Erythroblast (primary cell): Measurements from ENCODE around the gene CAPRIN2.

Source experiments
- GATA1 ChIP-seq: IDR thresholded peaks from 2 replicates; pipeline ENCODE4 v1.6.1; 2011; ENCODE audit warnings: low read depth, mild to moderate bottlenecking, control low read depth, low read length, moderate library complexity
- POLR2A ChIP-seq: IDR thresholded peaks from 2 replicates; pipeline ENCODE4 v1.6.1; 2011; ENCODE audit warnings: mild to moderate bottlenecking, low read length

GRCh38 chr12:30796891-30797371 lies 42.2 kb upstream of the CAPRIN2 start:
- TF ChIP-seq POLR2A, result no peak
- TF ChIP-seq GATA1, result no peak
